Subcutaneous adipose tissue (tissue), 4 donors: ENCODE results near the gene CYLD. TPM values are rescaled to one million over a fixed set of nuclear protein-coding genes. Genes with fewer than 3 reads are reported as not detected.

ENCODE experiments used
- total RNA-seq, 4 donors: library from RNA; depleted of rRNA; stranded (reverse); fragments of >200 nt; gene quantifications; one replicate each; pipeline ENCODE4 v1.1.0, GENCODE V29; 2016
- TF ChIP-seq, protein P1 (sequence below): fragments of 450-650 bp; IDR thresholded peaks from one replicate; pipeline ENCODE4 v1.5.1; 2016; ENCODE audit warnings: low read depth, mild to moderate bottlenecking, control low read depth, antibody characterized with exemption, moderate library complexity

Gene CYLD
- total RNA-seq, 4 donors from 2014 or later, result 35.8 to 40.1 (median 37.2) TPM

DNA sequence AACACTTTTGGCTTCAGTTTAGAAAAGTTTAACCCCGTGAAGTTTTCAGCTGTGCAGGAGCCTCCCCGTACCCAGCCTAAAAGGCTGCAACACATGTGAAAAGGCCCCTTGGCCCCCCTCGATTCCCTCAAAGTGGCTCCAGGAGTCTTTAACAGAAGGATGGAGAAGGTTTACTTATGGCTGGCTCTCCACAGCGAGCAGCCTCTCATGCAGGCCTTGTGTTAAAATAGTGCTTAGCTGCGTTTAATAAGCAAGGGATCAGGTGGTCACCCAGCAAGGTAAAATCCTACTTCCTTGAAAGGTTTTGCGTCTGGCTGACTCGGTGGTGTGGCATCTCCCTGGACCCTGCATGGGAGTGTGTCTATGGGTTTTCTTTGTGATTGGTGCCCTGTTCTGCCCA is 8.4 kb upstream of the CYLD start:
- TF ChIP-seq, protein P1, sequence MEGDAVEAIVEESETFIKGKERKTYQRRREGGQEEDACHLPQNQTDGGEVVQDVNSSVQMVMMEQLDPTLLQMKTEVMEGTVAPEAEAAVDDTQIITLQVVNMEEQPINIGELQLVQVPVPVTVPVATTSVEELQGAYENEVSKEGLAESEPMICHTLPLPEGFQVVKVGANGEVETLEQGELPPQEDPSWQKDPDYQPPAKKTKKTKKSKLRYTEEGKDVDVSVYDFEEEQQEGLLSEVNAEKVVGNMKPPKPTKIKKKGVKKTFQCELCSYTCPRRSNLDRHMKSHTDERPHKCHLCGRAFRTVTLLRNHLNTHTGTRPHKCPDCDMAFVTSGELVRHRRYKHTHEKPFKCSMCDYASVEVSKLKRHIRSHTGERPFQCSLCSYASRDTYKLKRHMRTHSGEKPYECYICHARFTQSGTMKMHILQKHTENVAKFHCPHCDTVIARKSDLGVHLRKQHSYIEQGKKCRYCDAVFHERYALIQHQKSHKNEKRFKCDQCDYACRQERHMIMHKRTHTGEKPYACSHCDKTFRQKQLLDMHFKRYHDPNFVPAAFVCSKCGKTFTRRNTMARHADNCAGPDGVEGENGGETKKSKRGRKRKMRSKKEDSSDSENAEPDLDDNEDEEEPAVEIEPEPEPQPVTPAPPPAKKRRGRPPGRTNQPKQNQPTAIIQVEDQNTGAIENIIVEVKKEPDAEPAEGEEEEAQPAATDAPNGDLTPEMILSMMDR, result no peak

DNA sequence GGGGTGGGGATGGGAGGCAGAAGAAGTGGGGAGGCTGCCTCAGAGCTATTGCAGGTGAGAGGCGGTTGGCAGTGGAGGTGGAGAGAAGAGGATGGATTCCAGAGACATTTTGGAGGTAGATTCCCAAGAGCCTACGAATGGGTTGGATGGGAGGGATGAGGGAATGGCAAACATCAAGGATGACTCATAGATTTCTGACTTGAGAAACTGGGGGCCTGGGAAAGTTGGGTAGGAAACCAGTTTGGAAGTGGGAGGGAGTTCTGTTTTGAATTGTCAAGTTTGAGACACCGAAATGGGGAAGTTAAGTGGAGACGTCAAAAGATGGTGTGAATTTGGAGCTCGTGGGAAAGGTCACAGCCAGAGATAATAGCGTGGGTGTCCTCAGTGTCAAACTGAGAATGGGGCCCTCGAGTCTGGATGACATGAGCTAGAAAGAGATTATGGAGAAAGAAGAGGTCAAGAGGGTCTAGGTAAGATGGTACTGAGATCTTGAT is 6.2 kb upstream of the CYLD start:
- TF ChIP-seq, protein P1, result no peak

DNA sequence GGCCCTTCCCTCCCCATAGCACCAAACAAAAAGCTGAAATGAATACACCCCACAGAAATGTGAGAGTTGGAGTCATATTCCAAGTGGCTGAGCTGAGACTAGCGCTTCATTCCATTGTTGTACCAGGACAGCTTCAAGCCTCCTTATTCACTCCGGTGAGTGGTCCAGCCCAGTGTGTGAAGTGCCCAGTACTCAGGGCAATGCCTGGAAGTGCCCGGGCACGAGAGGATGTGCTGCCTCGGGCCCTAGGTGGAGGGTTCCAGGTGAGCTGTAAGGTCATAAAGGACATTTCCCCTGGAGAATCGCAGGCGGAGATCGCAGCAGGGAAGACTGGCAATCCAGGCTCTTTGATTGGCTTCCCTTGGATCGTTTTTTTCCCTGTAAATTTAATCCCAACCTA is 5.4 kb upstream of the CYLD start:
- TF ChIP-seq, protein P1, result no peak

DNA sequence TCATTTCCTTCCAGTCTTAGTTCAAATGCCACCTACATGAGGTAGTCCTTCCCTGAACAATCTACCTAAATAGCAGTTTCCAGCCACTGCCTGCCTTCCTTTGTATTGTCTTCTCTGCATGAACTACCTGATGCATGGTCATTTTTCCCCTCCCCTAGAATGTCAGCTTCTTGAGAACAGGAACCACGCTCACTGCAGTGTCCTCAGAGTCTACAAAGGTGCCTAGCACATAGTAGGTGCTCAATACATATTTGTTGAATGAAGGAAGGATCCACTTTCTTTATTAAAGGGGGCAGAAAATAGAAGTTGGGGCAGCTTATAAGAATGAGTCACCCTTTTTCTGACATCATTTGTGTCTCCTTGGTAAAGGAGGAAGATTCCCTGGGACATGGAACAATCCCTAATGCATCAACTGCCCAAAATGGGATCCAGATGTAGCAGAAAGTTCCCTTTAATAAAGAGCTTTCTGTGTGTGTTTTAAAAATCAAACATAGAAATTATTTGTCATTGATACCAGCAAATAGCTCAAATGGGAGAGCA is 4.4 kb upstream of the CYLD start:
- TF ChIP-seq, protein P1, result no peak

DNA sequence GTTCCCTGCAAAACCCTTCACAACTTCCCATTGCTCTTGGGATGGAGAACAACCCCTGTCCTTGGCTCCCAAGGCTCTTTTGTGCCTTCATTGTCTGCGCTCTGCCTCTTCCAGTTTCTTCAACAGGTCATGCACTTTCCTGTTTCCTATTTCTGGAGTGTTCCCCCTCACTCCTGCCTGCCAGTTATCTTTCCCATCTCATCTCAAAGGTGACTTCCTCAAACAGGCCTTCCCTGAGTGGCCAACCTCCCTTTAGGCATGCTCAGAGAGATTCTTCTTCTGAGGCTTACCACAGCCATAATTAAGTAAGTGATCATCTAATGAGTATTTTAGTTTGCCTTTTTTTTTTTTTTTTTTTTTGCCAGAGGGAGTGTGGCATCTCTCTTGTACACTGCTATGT is 2.9 kb upstream of the CYLD start:
- TF ChIP-seq, protein P1, result no peak

DNA sequence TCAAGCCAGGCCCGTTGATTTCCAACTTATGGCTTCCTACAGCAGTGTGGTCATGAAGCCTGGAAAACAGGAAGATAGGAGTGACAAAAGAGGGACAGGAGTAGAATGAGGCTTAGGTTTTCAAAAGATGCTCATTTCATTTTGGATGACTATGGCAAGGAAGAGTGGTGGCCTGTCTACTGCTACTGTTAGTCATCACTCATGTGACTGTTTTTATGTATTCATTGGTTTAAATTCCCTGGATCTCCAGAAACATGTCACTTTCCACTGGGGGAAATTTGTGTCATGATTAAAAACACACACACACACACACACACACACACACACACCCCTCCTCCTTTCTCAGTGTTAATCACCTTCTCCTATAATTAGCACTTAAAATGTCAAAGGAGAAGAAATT is 1.1 kb upstream of the CYLD start:
- TF ChIP-seq, protein P1, result no peak

DNA sequence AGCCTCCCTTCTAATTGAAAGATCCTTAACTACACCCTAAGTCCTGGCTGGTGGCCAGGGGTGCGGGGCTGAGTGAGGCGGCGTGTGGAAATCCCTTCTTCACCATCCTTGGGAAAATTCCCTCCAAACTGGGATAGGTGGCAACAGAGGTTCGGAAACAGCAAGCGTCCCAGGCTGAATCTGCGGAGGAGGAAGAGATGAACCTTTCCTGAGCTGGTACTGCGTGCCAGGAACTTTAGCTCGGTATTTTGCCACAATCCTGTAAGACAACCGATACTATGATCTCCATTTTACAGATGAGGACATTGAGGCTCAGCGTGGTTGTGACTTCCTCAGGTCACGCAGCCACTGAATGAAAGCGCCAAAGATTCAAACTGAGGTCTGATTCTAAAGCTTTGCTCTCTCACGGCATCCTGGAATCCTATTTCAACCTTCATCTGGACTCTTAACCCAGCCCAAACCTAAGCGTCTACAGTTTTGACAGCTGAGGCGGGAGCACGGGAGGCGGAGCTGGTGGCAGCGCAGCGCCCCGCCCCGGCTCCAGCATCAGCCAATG is 583 bp upstream of the CYLD start:
- TF ChIP-seq, protein P1, result no peak
